GM23248 (cell line): ENCODE data around the gene DSTN. TPM values are rescaled to one million over a fixed set of nuclear protein-coding genes. Genes with fewer than 3 reads are reported as not detected.

Source experiments
- DNase-seq: peaks from one replicate; pipeline ENCODE4 v3.0.0-alpha.2; 2015
- H2AFZ ChIP-seq: fragments of 200-600 bp; sonication (generic); 2 replicates; pipeline ENCODE4 v1.6.1; 2016; ENCODE audit warnings: antibody characterized with exemption
- H3F3A ChIP-seq: fragments of 200-600 bp; sonication (generic); 2 replicates; pipeline ENCODE4 v1.6.1; 2016; ENCODE audit warnings: mild to moderate bottlenecking, antibody characterized with exemption, mixed run types; ENCODE audit not compliant: insufficient read depth
- H3K27ac ChIP-seq: fragments of 200-600 bp; sonication (generic); 2 replicates; pipeline ENCODE4 v1.5.1; 2016; ENCODE audit warnings: mild to moderate bottlenecking
- H3K27me3 ChIP-seq: fragments of 200-600 bp; sonication (generic); replicated peaks from 2 replicates; pipeline ENCODE4 v1.6.1; 2016; ENCODE audit warnings: mild to moderate bottlenecking; ENCODE audit not compliant: insufficient read depth
- H3K36me3 ChIP-seq: fragments of 200-600 bp; sonication (generic); 2 replicates; pipeline ENCODE4 v1.6.1; 2016; ENCODE audit warnings: low read depth, mild to moderate bottlenecking
- H3K4me1 ChIP-seq: fragments of 200-600 bp; sonication (generic); 2 replicates; pipeline ENCODE4 v1.6.1; 2016; ENCODE audit warnings: mild to moderate bottlenecking; ENCODE audit not compliant: insufficient read depth
- H3K4me2 ChIP-seq: fragments of 200-600 bp; sonication (generic); one replicate; pipeline ENCODE4 v1.6.1; 2016; ENCODE audit warnings: mild to moderate bottlenecking; ENCODE audit not compliant: unreplicated experiment
- H3K4me3 ChIP-seq: fragments of 200-600 bp; sonication (generic); 2 replicates; pipeline ENCODE4 v1.5.1; 2016; ENCODE audit warnings: mild to moderate bottlenecking
- H3K79me2 ChIP-seq: fragments of 200-600 bp; sonication (generic); 2 replicates; pipeline ENCODE4 v1.6.1; 2016; ENCODE audit warnings: mild to moderate bottlenecking; ENCODE audit not compliant: insufficient read depth
- H3K9ac ChIP-seq: fragments of 200-600 bp; sonication (generic); 2 replicates; pipeline ENCODE4 v1.6.1; 2016; ENCODE audit warnings: mild to moderate bottlenecking
- H3K9me2 ChIP-seq: fragments of 200-600 bp; sonication (generic); 2 replicates; pipeline ENCODE4 v1.6.1; 2016; ENCODE audit warnings: mixed run types, mild to moderate bottlenecking, moderate library complexity; ENCODE audit not compliant: insufficient read depth
- H3K9me3 ChIP-seq: fragments of 200-600 bp; sonication (generic); one replicate; pipeline ENCODE4 v1.6.1; 2017; ENCODE audit warnings: low read depth
- H4K20me1 ChIP-seq: fragments of 200-600 bp; sonication (generic); 2 replicates; pipeline ENCODE4 v1.6.0; 2016; ENCODE audit not compliant: insufficient read depth
- EZH2 ChIP-seq: fragments of 200-600 bp; sonication (generic); IDR thresholded peaks from 2 replicates; pipeline ENCODE4 v1.6.1; 2018; ENCODE audit warnings: antibody characterized with exemption, mild to moderate bottlenecking; ENCODE audit not compliant: insufficient read depth, poor library complexity, severe bottlenecking
- EZH2phosphoT487 ChIP-seq: fragments of 200-600 bp; sonication (generic); IDR thresholded peaks from 2 replicates; pipeline ENCODE4 v1.6.1; 2018; ENCODE audit warnings: antibody characterized with exemption, moderate library complexity, mild to moderate bottlenecking, low read depth; ENCODE audit not compliant: insufficient read depth
- WGBS, 2 experiments: methylation state at CpG; one replicate each; pipeline ENCODE4 v1.1.6; 2015 to 2017; ENCODE audit warnings: low lambda C conversion rate in 2 of 2, low coverage in 1 of 2; ENCODE audit errors: missing lambda C conversion rate in 2 of 2; 5-methylcytosine and 5-hydroxymethylcytosine counted together
- in situ Hi-C: fragments of 300-500 bp; cut with MboI; formaldehyde crosslinking; loops from 2 replicates; pipeline ENCODE4 v1.15.0; 2020
- polyA plus RNA-seq: library from polyadenylated mRNA; unstranded; fragments of >200 nt; fragmentation: Nextera tagmentation; extraction: Ambion mirVana; gene quantifications from 2 replicates; pipeline ENCODE4 v1.2.1, GENCODE V29; 2016
- total RNA-seq: library from RNA; depleted of rRNA; stranded (reverse); fragments of >200 nt; shearing (Covaris generic); gene quantifications from 2 replicates; pipeline ENCODE4 v1.2.3, GENCODE V29; 2014

Gene DSTN
- total and polyA plus RNA-seq, 2 experiments from 2014 or later = 338 to 610 TPM

DNA sequence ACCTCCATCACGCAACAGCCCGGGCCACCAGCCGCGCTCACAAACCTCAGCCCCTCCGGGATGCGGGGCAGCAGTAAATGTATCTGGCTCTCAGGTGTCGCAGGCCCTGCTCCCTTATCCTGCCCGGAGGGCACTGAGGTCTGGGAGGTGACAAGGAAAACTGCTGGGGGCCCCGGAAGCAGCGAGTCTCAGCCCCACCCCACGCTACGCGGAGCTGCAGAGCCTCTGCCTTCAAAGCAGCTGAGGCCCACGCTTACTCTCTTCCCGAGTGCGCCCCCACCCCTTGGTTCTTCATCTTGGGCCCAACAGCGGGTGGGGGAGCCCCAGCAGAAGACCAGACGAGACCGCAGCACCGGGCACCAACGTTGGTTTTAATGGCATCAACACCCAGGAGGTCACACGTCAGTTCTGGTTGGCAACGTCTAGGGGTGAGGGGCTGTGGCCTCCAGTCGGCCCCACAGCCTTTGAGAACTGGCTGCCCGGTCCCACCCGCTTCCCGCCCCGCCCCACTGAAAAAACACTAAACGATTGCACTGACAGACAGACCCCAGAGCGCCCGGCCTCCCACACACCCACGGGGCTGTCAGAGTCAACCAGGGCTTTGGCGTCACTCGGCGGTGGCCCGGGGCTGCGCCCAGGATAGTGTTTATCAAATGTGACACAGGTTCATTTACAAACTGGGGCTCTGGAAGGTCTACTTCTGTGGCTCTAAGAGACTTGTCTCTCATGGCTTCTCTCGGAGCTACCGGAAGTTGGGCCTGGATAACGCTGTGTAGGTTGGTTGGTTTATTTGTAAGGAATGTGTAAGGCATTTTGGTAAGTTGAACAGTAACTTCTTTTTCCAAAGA lies 43.7 kb downstream of the DSTN start:
- peak overlapping the region; percentile 77 for H3K27ac ChIP-seq
- no peak overlapping the region for H2AFZ ChIP-seq
- no peaks in the 10 kb centered on the region for H4K20me1 ChIP-seq
- no peaks in the 10 kb centered on the region for H3K9me3 ChIP-seq
- no peaks in the 10 kb centered on the region for H3K9me2 ChIP-seq
- 0 out of 2 replicates have a peak, but pooled peaks cover 6% of the 10 kb centered on the region for H3K79me2 ChIP-seq
- no peak overlapping the region for H3K4me3 ChIP-seq
- TF ChIP-seq EZH2 = no peak
- no peak for TF ChIP-seq EZH2phosphoT487
- no peaks in the 10 kb centered on the region for H3K27me3 ChIP-seq
- H3K9ac ChIP-seq = peak overlapping the region; percentile 54; the same call in 1 of the 2 replicates
- in situ Hi-C loops = no loop called here
- H3F3A ChIP-seq = peaks cover 51% of the 10 kb centered on the region
- peaks cover 7% of the 10 kb centered on the region for H3K36me3 ChIP-seq
- WGBS, 2 experiments = 88% methylated on average over 36 to 40 of the region's 40 CpGs
- no peak overlapping the region for H3K4me2 ChIP-seq
- no peak for DNase-seq
- H3K4me1 ChIP-seq = peaks cover 9% of the 10 kb centered on the region; the same call in 1 of the 2 replicates

- Histone ChIP-seq H3K9me2 (no peaks in the 10 kb centered on the region), H3K27me3 (no peaks in the 10 kb centered on the region), H3K36me3 (peaks cover 8% of the 10 kb centered on the region), H3K79me2 (0 out of 2 replicates have a peak, but pooled peaks cover 6% of the 10 kb centered on the region), H3K4me3 (no peak overlapping the region), H3K9ac (no peak overlapping the region), H4K20me1 (no peaks in the 10 kb centered on the region), H3K27ac (no peak overlapping the region), H2AFZ (no peak overlapping the region), H3K4me1 (peaks cover 9% of the 10 kb centered on the region; the same call in 1 of the 2 replicates), H3K4me2 (no peak overlapping the region), H3F3A (peaks cover 44% of the 10 kb centered on the region), H3K9me3 (no peaks in the 10 kb centered on the region)
- in situ Hi-C loops = no loop called here
- WGBS, 2 experiments = 50 to 55% methylated on average over 18 to 20 of the region's 20 CpGs
- TF ChIP-seq EZH2phosphoT487 = no peak
- DNase-seq = peak; percentile 61
Observed at GRCh38 chr20:17614176-17614811, 44.4 kb downstream of the DSTN start.

DNA sequence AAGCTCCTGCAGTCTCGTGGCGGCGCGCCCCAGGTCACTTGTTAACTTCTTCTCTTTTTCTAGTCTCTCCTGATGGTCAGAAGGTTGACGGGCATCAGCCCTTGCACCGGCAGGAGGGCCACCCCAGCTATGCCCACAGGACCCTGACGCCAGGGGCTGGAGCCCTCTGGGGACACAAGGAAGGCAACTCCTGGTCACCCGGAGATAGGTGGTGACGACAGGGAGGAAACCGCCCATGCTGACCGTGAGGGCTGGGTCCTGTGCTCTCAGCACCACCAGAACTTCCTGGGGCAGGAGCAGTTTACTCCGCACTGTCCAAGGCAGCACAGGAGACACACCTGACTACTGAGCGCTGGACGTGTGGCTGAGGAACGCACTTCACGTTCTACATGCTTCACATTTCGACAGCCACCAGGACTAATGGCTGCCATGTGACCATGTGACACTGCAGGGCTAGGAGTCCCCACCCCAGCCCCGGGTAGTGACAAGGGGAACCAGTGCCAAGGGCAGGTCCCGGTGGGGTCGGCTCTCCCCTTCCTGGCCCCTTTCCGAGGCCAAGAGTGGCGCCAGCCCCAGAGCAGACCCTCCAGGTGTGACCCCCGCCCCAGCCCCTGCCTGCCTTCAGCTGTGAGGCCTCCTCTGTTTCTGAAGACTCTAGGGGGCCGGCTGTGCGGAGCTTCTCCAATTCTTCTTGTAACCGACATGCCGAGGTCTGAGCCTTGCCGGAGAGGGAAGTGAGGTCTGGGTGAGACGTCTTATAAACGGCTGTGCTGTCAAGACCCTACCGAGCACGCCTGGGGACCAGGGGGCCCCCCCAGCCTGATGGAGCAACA lies 45.2 kb downstream of the DSTN start:
- no peak for TF ChIP-seq EZH2
- no peak for TF ChIP-seq EZH2phosphoT487
- H3K9me2 ChIP-seq = no peaks in the 10 kb centered on the region
- in situ Hi-C loops = no loop called here
- H3K36me3 ChIP-seq = peaks cover 8% of the 10 kb centered on the region
- no peak for DNase-seq
- no peaks in the 10 kb centered on the region for H4K20me1 ChIP-seq
- no peak overlapping the region for H3K27ac ChIP-seq
- H3K27me3 ChIP-seq = no peaks in the 10 kb centered on the region
- H3K4me1 ChIP-seq = peaks cover 9% of the 10 kb centered on the region; the same call in 1 of the 2 replicates
- H3K9ac ChIP-seq = no peak overlapping the region
- no peaks in the 10 kb centered on the region for H3K9me3 ChIP-seq
- H2AFZ ChIP-seq = no peak overlapping the region
- peaks cover 36% of the 10 kb centered on the region for H3F3A ChIP-seq
- WGBS, 2 experiments = 54 to 57% methylated on average over 25 to 32 of the region's 32 CpGs
- no peak overlapping the region for H3K4me2 ChIP-seq
- H3K4me3 ChIP-seq = no peak overlapping the region
- 0 out of 2 replicates have a peak, but pooled peaks cover 6% of the 10 kb centered on the region for H3K79me2 ChIP-seq
